H1 (cell line): ENCODE data around the gene CORIN. TPM values are rescaled to one million over a fixed set of nuclear protein-coding genes. Genes with fewer than 3 reads are reported as not detected.

Experiments
- CTCF ChIA-PET: fragments of 300-600 bp; sonication (Branson Sonifier 250); formaldehyde crosslinking; loops from one replicate; lab custom pipeline; 2021; ENCODE audit not compliant: partially characterized antibody; lab: Charles Lee
- POLR2A ChIA-PET: fragments of 300-600 bp; sonication (Branson Sonifier 250); formaldehyde crosslinking; loops from one replicate; lab custom pipeline; 2021; ENCODE audit warnings: inconsistent platforms; ENCODE audit not compliant: partially characterized antibody; lab: Charles Lee
- DNase-seq, 2 experiments: peaks; one replicate each; pipeline versions ENCODE4 v3.0.0 to v3.0.0-alpha.2; 2010 to 2022; ENCODE audit warnings: low spot score in 2 of 2, low read depth in 1 of 2, mixed read lengths in 1 of 2
- FAIRE-seq: peaks from 2 replicates; lab custom pipeline; 2011; peaks lifted over from hg19 to GRCh38; lab: Jason Lieb, UNC
- H2AFZ ChIP-seq: 2 replicates; pipeline ENCODE4 v1.8.1; 2012; ENCODE audit warnings: low read length, inconsistent platforms
- H2AK5ac ChIP-seq: 2 replicates; pipeline ENCODE4 v1.6.1; 2013; ENCODE audit warnings: low read depth, low read length
- H2BK120ac ChIP-seq: replicated peaks from 2 replicates; pipeline ENCODE3; 2013; ENCODE audit warnings: low read depth, low read length, inconsistent platforms
- H2BK12ac ChIP-seq: 2 replicates; pipeline ENCODE4 v1.6.1; 2013; ENCODE audit warnings: low read depth, low read length
- H2BK15ac ChIP-seq: 2 replicates; pipeline ENCODE4 v1.6.1; 2013; ENCODE audit warnings: low read length
- H2BK20ac ChIP-seq: 2 replicates; pipeline ENCODE4 v1.6.1; 2013; ENCODE audit warnings: low read length
- H2BK5ac ChIP-seq: 2 replicates; pipeline ENCODE4 v1.6.1; 2013; ENCODE audit warnings: low read depth, low read length
- H3K14ac ChIP-seq: 2 replicates; pipeline ENCODE4 v1.6.1; 2013; ENCODE audit warnings: inconsistent platforms; ENCODE audit not compliant: insufficient read length
- H3K18ac ChIP-seq: 2 replicates; pipeline ENCODE4 v1.6.1; 2013; ENCODE audit warnings: low read length; ENCODE audit errors: extremely low read depth
- H3K23ac ChIP-seq: 2 replicates; pipeline ENCODE4 v1.6.1; 2013; ENCODE audit warnings: inconsistent platforms; ENCODE audit not compliant: insufficient read length
- H3K23me2 ChIP-seq: 2 replicates; pipeline ENCODE4 v1.6.1; 2013; ENCODE audit warnings: low read depth, low read length
- H3K27ac ChIP-seq: 2 replicates; pipeline ENCODE4 v1.6.1; 2011; ENCODE audit warnings: low read depth, low read length, inconsistent platforms
- H3K27me3 ChIP-seq, 4 experiments: replicated peaks in 1 of 4; 1 replicate in 1 of 4; 2 replicates in 3 of 4; pipeline versions ENCODE4 v1.6.1 to v1.8.1; 2011 to 2013; ENCODE audit warnings: low read length in 3 of 4, mild to moderate bottlenecking in 3 of 4, inconsistent platforms in 2 of 4, mixed read lengths in 2 of 4, moderate library complexity in 1 of 4; ENCODE audit not compliant: control insufficient read depth in 3 of 4, insufficient read depth in 3 of 4; ENCODE audit errors: extremely low read depth in 1 of 4
- H3K36me3 ChIP-seq, 4 experiments: 2 replicates each; pipeline versions ENCODE4 v1.6.1 to v1.8.1; 2011 to 2013; ENCODE audit warnings: mild to moderate bottlenecking in 4 of 4, low read length in 3 of 4, moderate library complexity in 2 of 4, control low read depth in 1 of 4, inconsistent platforms in 1 of 4; ENCODE audit not compliant: insufficient read depth in 4 of 4, control insufficient read depth in 2 of 4
- H3K4ac ChIP-seq: replicated peaks from 2 replicates; pipeline ENCODE3; 2013; ENCODE audit warnings: low read length, low read depth, mixed read lengths, inconsistent platforms; ENCODE audit not compliant: insufficient read length
- H3K4me1 ChIP-seq, 4 experiments: replicated peaks in 1 of 4; 1 replicate in 1 of 4; 2 replicates in 3 of 4; pipeline versions ENCODE4 v1.6.1 to v1.8.1; 2011 to 2013; ENCODE audit warnings: low read length in 3 of 4, inconsistent platforms in 2 of 4, mixed read lengths in 1 of 4; ENCODE audit not compliant: insufficient read depth in 4 of 4, control insufficient read depth in 3 of 4
- H3K4me2 ChIP-seq, 2 experiments: 2 replicates each; pipeline versions ENCODE4 v1.6.1 to v1.8.1; 2011 to 2013; ENCODE audit warnings: low read depth in 2 of 2, low read length in 2 of 2, control low read depth in 1 of 2, inconsistent platforms in 1 of 2, mild to moderate bottlenecking in 1 of 2; ENCODE audit not compliant: insufficient read depth in 1 of 2
- H3K4me3 ChIP-seq, 4 experiments: fragments of 200-600, 300-600 bp in 1 of 4; sonication (generic), shearing (Covaris generic), sonication (Bioruptor Twin) in 1 of 4; 2 replicates each; pipeline versions ENCODE4 v1.5.1 to v1.8.1; 2011 to 2016; ENCODE audit warnings: low read length in 4 of 4, low read depth in 3 of 4, control low read depth in 2 of 4, inconsistent platforms in 2 of 4, mild to moderate bottlenecking in 2 of 4, mixed read lengths in 1 of 4, moderate library complexity in 1 of 4; ENCODE audit not compliant: insufficient read depth in 2 of 4; ENCODE audit errors: extremely low read depth in 1 of 4
- H3K56ac ChIP-seq: replicated peaks from 2 replicates; pipeline ENCODE3; 2013; ENCODE audit warnings: low read depth, mild to moderate bottlenecking, mixed read lengths, low read length, inconsistent platforms; ENCODE audit not compliant: insufficient read length
- H3K79me1 ChIP-seq: 2 replicates; pipeline ENCODE4 v1.6.1; 2013; ENCODE audit warnings: low read depth, low read length, control low read depth
- H3K79me2 ChIP-seq, 2 experiments: 2 replicates each; pipeline versions ENCODE4 v1.6.1 to v1.8.1; 2012 to 2013; ENCODE audit warnings: low read length in 2 of 2, mild to moderate bottlenecking in 2 of 2, inconsistent platforms in 1 of 2; ENCODE audit not compliant: insufficient read depth in 2 of 2, control insufficient read depth in 1 of 2
- H3K9ac ChIP-seq, 4 experiments: replicated peaks in 1 of 4; 1 replicate in 1 of 4; 2 replicates in 3 of 4; pipeline versions ENCODE4 v1.6.1 to v1.8.1; 2011 to 2013; ENCODE audit warnings: low read depth in 3 of 4, low read length in 3 of 4, control low read depth in 2 of 4, mild to moderate bottlenecking in 2 of 4, moderate library complexity in 2 of 4, inconsistent platforms in 1 of 4; ENCODE audit errors: extremely low read depth in 1 of 4
- H3K9me3 ChIP-seq, 2 experiments: 2 replicates each; pipeline versions ENCODE4 v1.6.1 to v1.8.1; 2012 to 2013; ENCODE audit warnings: mild to moderate bottlenecking in 2 of 2, moderate library complexity in 2 of 2, control low read depth in 1 of 2, inconsistent platforms in 1 of 2, low read depth in 1 of 2, low read length in 1 of 2, mixed read lengths in 1 of 2; ENCODE audit not compliant: insufficient read depth in 2 of 2
- H4K20me1 ChIP-seq, 2 experiments: replicated peaks in 1 of 2; 2 replicates each; pipeline versions ENCODE3 to v1.8.1; 2011 to 2013; ENCODE audit warnings: inconsistent platforms in 2 of 2, low read length in 2 of 2, mild to moderate bottlenecking in 1 of 2; ENCODE audit not compliant: insufficient read depth in 2 of 2, control insufficient read depth in 1 of 2
- H4K5ac ChIP-seq: 2 replicates; pipeline ENCODE4 v1.6.1; 2013; ENCODE audit warnings: low read length, low read depth, mixed read lengths, inconsistent platforms; ENCODE audit not compliant: insufficient read length
- H4K8ac ChIP-seq: 2 replicates; pipeline ENCODE4 v1.8.0; 2013; ENCODE audit warnings: mild to moderate bottlenecking, moderate library complexity, low read length, inconsistent platforms; ENCODE audit not compliant: insufficient read depth; ENCODE audit errors: extremely low read depth
- H4K91ac ChIP-seq: replicated peaks from 2 replicates; pipeline ENCODE3; 2013; ENCODE audit warnings: low read length, mixed read lengths, inconsistent platforms; ENCODE audit not compliant: insufficient read length
- ASH2L ChIP-seq: fragments of 200-600, 300-600 bp; sonication (generic); IDR thresholded peaks from one replicate; pipeline ENCODE4 v1.7.1; 2017; ENCODE audit warnings: low read length
- CTBP2 ChIP-seq: IDR thresholded peaks from 2 replicates; pipeline ENCODE4 v1.7.0; 2011; ENCODE audit warnings: borderline replicate concordance, mild to moderate bottlenecking, moderate library complexity, mixed read lengths, low read length; ENCODE audit not compliant: insufficient read depth, insufficient read length
- EZH2 ChIP-seq: fragments of 200-600 bp; sonication (generic); IDR thresholded peaks from 2 replicates; pipeline ENCODE4 v1.7.1; 2012; ENCODE audit warnings: low read depth, mild to moderate bottlenecking, moderate library complexity, low read length, inconsistent platforms; ENCODE audit not compliant: severe bottlenecking
- NRF1 ChIP-seq: IDR thresholded peaks from 2 replicates; pipeline ENCODE4 v1.6.1; 2011; ENCODE audit warnings: mild to moderate bottlenecking, low read depth, low read length, improper control_type of control experiment
- RNF2 ChIP-seq: fragments of 200-900, 300-1000 bp; sonication (generic); IDR thresholded peaks from 2 replicates; pipeline ENCODE4 v1.7.1; 2016; ENCODE audit warnings: borderline replicate concordance, low read depth, mild to moderate bottlenecking, antibody characterized with exemption, low read length; ENCODE audit not compliant: poor library complexity, severe bottlenecking; ENCODE audit errors: missing control alignments
- SP4 ChIP-seq: IDR thresholded peaks from 2 replicates; pipeline ENCODE4 v1.6.1; 2012; ENCODE audit warnings: low read length, inconsistent platforms
- SRF ChIP-seq: IDR thresholded peaks from 2 replicates; pipeline ENCODE4 v1.6.1; 2011; ENCODE audit warnings: mild to moderate bottlenecking, low read depth, low read length, moderate library complexity
- WGBS, 2 experiments: shearing (Covaris generic) in 1 of 2; methylation state at CpG; one replicate each; pipeline versions ENCODE4 v1.1.6 to v1.1.7; 2013 to 2015; ENCODE audit warnings: low lambda C conversion rate in 2 of 2, mixed read lengths in 2 of 2, inconsistent platforms in 1 of 2, low coverage in 1 of 2, missing lambda C conversion rate in 1 of 2; ENCODE audit not compliant: insufficient replicate concordance in 2 of 2, insufficient coverage in 1 of 2, insufficient read length in 1 of 2; ENCODE audit errors: extremely low coverage in 1 of 2, missing lambda C conversion rate in 1 of 2; 5-methylcytosine and 5-hydroxymethylcytosine counted together
- polyA plus RNA-seq, 7 experiments: library from polyadenylated mRNA; depleted of rRNA in 3 of 7; stranded (reverse) in 5 of 7; unstranded in 2 of 7; fragments of >200 nt in 5 of 7; fragments of 200-250 nt in 2 of 7; gene quantifications; 1 replicate in 5 of 7; 2 replicates in 1 of 7; 4 replicates in 1 of 7; pipeline versions ENCODE4 v1.2.1 to v1.2.3, GENCODE V29; 2011 to 2013; ENCODE audit warnings: missing spikeins in 2 of 7, mixed read lengths in 2 of 7
- total RNA-seq: library from RNA; stranded (reverse); fragmentation: NEBNext Ultra II Directional; extraction: Animal tissue kit (Norgen Biotek cat#: 25700); gene quantifications from 2 replicates; pipeline ENCODE4 v1.2.1, GENCODE V29; 2021
- TF ChIP-seq, protein P1 (sequence below), 3 experiments: IDR thresholded peaks; 1 replicate in 2 of 3; 2 replicates in 1 of 3; pipeline versions ENCODE4 v1.5.1 to v1.6.1; 2011; ENCODE audit warnings: low read length in 3 of 3, mild to moderate bottlenecking in 3 of 3, inconsistent platforms in 2 of 3, low read depth in 1 of 3, moderate library complexity in 1 of 3; ENCODE audit not compliant: insufficient read depth in 1 of 3; ENCODE audit errors: control extremely low read depth in 1 of 3
- TF ChIP-seq, protein P2 (sequence below): IDR thresholded peaks from 2 replicates; pipeline ENCODE4 v1.6.1; 2011; ENCODE audit warnings: low read depth, mild to moderate bottlenecking, low read length; ENCODE audit not compliant: insufficient read depth
- TF ChIP-seq, protein P3 (sequence below): IDR thresholded peaks from 2 replicates; pipeline ENCODE4 v1.6.1; 2012; ENCODE audit warnings: inconsistent platforms

The CORIN gene
- total and polyA plus RNA-seq, 2 of the 8 experiments (the other 6 are each of a cell fraction or from before 2014, with no cell fraction given) = 0.09 to 0.32 TPM

DNA sequence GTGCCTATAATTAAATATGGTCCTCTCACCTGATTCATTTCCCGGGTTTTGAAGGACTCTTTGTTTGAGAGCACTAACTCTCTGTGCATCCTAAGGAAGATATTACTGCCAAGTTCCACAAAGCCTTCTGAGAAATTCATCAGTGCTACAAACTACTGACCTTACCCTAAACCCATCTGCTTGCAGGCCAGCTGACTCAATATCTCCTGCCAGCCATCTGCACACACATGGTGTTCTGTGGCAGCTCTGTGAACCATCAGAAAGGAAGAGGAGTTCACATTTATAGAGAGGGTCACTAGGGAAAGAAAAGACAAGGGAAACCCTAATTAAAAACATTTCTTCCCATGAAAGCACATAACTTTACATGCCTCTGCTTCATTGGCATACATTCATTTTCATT is 196.1 kb downstream of the CORIN start:
- 81% methylated on average over 1 of the region's 1 CpG; no CpG with 5 or more reads in 1 of the 2 experiments for WGBS, 2 experiments
- Histone ChIP-seq H4K8ac (no peak overlapping the region), H2BK5ac (no peak overlapping the region), H3K4me3 (no peak overlapping the region), H2BK120ac (no peak overlapping the region), H3K79me1 (no peaks in the 10 kb centered on the region), H2BK15ac (no peak overlapping the region), H2AFZ (no peak overlapping the region), H2AK5ac (no peak overlapping the region), H3K4ac (no peak overlapping the region), H4K20me1 (no peaks in the 10 kb centered on the region), H3K36me3 (no peaks in the 10 kb centered on the region), H4K5ac (no peak overlapping the region), H3K9me3 (peaks cover 2 to 5% of the 10 kb centered on the region in 2 experiments; a peak in 1 of 4 replicates), H3K23ac (no peak overlapping the region), H3K23me2 (no peaks in the 10 kb centered on the region), H3K9ac (no peak overlapping the region), H3K4me1 (peaks cover 0 to 2% (median 0%) of the 10 kb centered on the region in 4 experiments; a peak in 1 of 7 replicates), H3K4me2 (no peak overlapping the region), H3K79me2 (no peaks in the 10 kb centered on the region), H3K56ac (no peak overlapping the region), H3K27ac (no peak overlapping the region), H3K18ac (no peak overlapping the region), H3K27me3 (no peaks in the 10 kb centered on the region), H2BK20ac (no peak overlapping the region), H4K91ac (no peak overlapping the region), H3K14ac (no peak overlapping the region), H2BK12ac (no peak overlapping the region)
- DNase-seq = no peak
- POLR2A ChIA-PET = no interaction called here
- no peak for FAIRE-seq
- CTCF ChIA-PET = no interaction called here
- TF ChIP-seq CTBP2 (no peak), RNF2 (no peak), SRF (no peak), NRF1 (no peak), SP4 (no peak), ASH2L (no peak), EZH2 (no peak)
- TF ChIP-seq, protein P1, sequence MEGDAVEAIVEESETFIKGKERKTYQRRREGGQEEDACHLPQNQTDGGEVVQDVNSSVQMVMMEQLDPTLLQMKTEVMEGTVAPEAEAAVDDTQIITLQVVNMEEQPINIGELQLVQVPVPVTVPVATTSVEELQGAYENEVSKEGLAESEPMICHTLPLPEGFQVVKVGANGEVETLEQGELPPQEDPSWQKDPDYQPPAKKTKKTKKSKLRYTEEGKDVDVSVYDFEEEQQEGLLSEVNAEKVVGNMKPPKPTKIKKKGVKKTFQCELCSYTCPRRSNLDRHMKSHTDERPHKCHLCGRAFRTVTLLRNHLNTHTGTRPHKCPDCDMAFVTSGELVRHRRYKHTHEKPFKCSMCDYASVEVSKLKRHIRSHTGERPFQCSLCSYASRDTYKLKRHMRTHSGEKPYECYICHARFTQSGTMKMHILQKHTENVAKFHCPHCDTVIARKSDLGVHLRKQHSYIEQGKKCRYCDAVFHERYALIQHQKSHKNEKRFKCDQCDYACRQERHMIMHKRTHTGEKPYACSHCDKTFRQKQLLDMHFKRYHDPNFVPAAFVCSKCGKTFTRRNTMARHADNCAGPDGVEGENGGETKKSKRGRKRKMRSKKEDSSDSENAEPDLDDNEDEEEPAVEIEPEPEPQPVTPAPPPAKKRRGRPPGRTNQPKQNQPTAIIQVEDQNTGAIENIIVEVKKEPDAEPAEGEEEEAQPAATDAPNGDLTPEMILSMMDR (IDR thresholded peaks at IDR 0.05; ENCODE audit: control extremely low read depth in 1 of 3, insufficient read depth in 1 of 3, low read depth in 1 of 3, low read length in 3 of 3) = no peak
- TF ChIP-seq, protein P2, sequence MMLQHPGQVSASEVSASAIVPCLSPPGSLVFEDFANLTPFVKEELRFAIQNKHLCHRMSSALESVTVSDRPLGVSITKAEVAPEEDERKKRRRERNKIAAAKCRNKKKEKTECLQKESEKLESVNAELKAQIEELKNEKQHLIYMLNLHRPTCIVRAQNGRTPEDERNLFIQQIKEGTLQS = no peak
- TF ChIP-seq, protein P3, sequence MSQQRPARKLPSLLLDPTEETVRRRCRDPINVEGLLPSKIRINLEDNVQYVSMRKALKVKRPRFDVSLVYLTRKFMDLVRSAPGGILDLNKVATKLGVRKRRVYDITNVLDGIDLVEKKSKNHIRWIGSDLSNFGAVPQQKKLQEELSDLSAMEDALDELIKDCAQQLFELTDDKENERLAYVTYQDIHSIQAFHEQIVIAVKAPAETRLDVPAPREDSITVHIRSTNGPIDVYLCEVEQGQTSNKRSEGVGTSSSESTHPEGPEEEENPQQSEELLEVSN = no peak
